OCI-LY7 (cell line): Measurements from ENCODE around the gene SNAPC1.

Source experiments
- CTCF ChIP-seq: fragments of 200-600 bp; sonication (generic); conservative IDR thresholded peaks from 2 replicates; pipeline ENCODE4 v1.5.1; 2014; ENCODE audit warnings: mild to moderate bottlenecking, antibody characterized with exemption, low read length, moderate library complexity, mixed read lengths
- EZH2phosphoT487 ChIP-seq: fragments of 200-600 bp; sonication (generic); IDR thresholded peaks from 2 replicates; pipeline ENCODE4 v1.6.1; 2018; ENCODE audit warnings: low read depth, borderline replicate concordance, mild to moderate bottlenecking, mixed run types, antibody characterized with exemption, low read length, moderate library complexity, mixed read lengths

GRCh38 chr14:61768240-61768639 is 6.0 kb downstream of the SNAPC1 start:
- TF ChIP-seq CTCF (no peak), EZH2phosphoT487 (no peak)
